ENCODE measurements around the gene PCNT. TPM values are rescaled to one million over a fixed set of nuclear protein-coding genes. Genes with fewer than 3 reads are reported as not detected.

PCNT gene
- total and polyA plus RNA-seq, 9 of the 15 experiments (the other 6 are each of a cell fraction or from before 2014, with no cell fraction given) = 9.1 to 53.5 (median 31.3) TPM

DNA sequence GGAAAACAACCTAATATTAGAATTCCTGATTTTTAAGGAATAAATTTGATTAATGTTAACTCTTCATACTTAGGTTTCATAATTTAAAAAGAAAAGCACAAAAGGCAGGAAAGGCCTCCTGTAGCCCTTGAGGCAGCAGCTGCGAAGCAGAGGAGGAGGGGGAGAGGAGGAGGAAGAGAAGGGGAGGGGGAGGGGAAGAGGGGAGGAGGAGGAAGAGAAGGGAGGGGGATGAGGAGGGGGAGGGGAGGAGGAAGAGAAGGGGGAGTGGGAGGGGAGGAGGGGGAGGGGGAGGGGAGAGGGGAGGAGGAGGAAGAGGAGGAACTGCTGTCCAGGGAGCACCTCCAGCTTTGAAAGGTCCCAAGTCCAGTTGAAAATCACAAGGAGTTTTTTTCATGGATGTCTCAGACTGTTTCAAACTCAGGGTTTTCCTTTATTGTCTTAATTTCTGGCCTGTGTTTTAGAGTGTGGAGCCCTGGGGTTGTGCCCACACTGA, 99.6 kb downstream of the PCNT start (continued):
- TF ChIP-seq, protein P1, sequence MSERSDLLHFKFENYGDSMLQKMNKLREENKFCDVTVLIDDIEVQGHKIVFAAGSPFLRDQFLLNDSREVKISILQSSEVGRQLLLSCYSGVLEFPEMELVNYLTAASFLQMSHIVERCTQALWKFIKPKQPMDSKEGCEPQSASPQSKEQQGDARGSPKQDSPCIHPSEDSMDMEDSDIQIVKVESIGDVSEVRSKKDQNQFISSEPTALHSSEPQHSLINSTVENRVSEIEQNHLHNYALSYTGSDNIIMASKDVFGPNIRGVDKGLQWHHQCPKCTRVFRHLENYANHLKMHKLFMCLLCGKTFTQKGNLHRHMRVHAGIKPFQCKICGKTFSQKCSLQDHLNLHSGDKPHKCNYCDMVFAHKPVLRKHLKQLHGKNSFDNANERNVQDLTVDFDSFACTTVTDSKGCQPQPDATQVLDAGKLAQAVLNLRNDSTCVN (CRISPR knock-in tag; IDR thresholded peaks at IDR 0.05) = no peak
- TF ChIP-seq NKRF (IDR thresholded peaks at IDR 0.05; ENCODE audit: borderline replicate concordance) (no peak), PHF8 (IDR thresholded peaks at IDR 0.05; ENCODE audit: borderline replicate concordance, low read length) (no peak), CBFA2T3 (IDR thresholded peaks at IDR 0.05) (no peak), STAT5A (IDR thresholded peaks at IDR 0.05; ENCODE audit: borderline replicate concordance, low read length) (no peak), ELK3 (CRISPR knock-in tag; IDR thresholded peaks at IDR 0.05) (no peak), ZZZ3 (IDR thresholded peaks at IDR 0.05) (no peak), KDM1A (IDR thresholded peaks at IDR 0.05) (peak in 1 of 2 experiments; percentile 29; a peak in 1 of 4 replicates), KDM2B (CRISPR knock-in tag; IDR thresholded peaks at IDR 0.05) (no peak), FOXA1 (IDR thresholded peaks at IDR 0.05; ENCODE audit: borderline replicate concordance) (no peak), MTA1 (IDR thresholded peaks at IDR 0.05; ENCODE audit: borderline replicate concordance) (no peak), MEF2D (tag; conservative IDR thresholded peaks at IDR 0.05; ENCODE audit: low read depth) (no peak), ZSCAN32 (CRISPR knock-in tag; IDR thresholded peaks at IDR 0.05) (no peak)
- TF ChIP-seq, protein P2, sequence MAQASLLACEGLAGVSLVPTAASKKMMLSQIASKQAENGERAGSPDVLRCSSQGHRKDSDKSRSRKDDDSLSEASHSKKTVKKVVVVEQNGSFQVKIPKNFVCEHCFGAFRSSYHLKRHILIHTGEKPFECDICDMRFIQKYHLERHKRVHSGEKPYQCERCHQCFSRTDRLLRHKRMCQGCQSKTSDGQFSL (CRISPR knock-in tag; IDR thresholded peaks at IDR 0.05) = no peak
- TF ChIP-seq, protein P2 (tag; IDR thresholded peaks at IDR 0.05) = no peak
- TF ChIP-seq, protein P3, sequence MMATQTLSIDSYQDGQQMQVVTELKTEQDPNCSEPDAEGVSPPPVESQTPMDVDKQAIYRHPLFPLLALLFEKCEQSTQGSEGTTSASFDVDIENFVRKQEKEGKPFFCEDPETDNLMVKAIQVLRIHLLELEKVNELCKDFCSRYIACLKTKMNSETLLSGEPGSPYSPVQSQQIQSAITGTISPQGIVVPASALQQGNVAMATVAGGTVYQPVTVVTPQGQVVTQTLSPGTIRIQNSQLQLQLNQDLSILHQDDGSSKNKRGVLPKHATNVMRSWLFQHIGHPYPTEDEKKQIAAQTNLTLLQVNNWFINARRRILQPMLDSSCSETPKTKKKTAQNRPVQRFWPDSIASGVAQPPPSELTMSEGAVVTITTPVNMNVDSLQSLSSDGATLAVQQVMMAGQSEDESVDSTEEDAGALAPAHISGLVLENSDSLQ (IDR thresholded peaks at IDR 0.05) = no peak
- TF ChIP-seq, protein P4, sequence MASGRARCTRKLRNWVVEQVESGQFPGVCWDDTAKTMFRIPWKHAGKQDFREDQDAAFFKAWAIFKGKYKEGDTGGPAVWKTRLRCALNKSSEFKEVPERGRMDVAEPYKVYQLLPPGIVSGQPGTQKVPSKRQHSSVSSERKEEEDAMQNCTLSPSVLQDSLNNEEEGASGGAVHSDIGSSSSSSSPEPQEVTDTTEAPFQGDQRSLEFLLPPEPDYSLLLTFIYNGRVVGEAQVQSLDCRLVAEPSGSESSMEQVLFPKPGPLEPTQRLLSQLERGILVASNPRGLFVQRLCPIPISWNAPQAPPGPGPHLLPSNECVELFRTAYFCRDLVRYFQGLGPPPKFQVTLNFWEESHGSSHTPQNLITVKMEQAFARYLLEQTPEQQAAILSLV (tag; IDR thresholded peaks at IDR 0.05) = no peak
